WTC11 (cell line): ENCODE measurements around the gene LTN1. TPM values are rescaled to one million over a fixed set of nuclear protein-coding genes. Genes with fewer than 3 reads are reported as not detected.
"Not testable (repeated sequence)": the region's sequence is repeated elsewhere in the genome, so short reads cannot be mapped to it uniquely, and the experiment has no call there.

Experiments used
- ATAC-seq: fragments of 200-7000 bp; cut with Tn5 transposase; 2 replicates; pipeline ENCODE4 v1.10.0; 2021; ENCODE audit warnings: mild to moderate bottlenecking, moderate library complexity
- CTCF ChIA-PET: fragments of 300-600 bp; sonication (Branson Sonifier 250); formaldehyde crosslinking; loops from one replicate; lab custom pipeline; 2021; ENCODE audit warnings: antibody characterized with exemption; lab: Charles Lee
- POLR2A ChIA-PET: fragments of 350-600 bp; sonication (Branson Sonifier 250); formaldehyde crosslinking; loops from one replicate; lab custom pipeline; 2021; ENCODE audit warnings: antibody characterized with exemption; lab: Charles Lee
- DNase-seq: peaks from one replicate; pipeline ENCODE4 v3.0.0; 2021; ENCODE audit warnings: low spot score
- H3K27ac Mint-ChIP-seq: 2 replicates; pipeline ENCODE4 v1.8.0; 2021; ENCODE audit warnings: mixed read lengths
- H3K27me3 Mint-ChIP-seq: 2 replicates; pipeline ENCODE4 v1.8.0; 2021; ENCODE audit warnings: low read depth, mild to moderate bottlenecking, moderate library complexity, mixed read lengths
- H3K36me3 Mint-ChIP-seq: 2 replicates; pipeline ENCODE4 v1.8.0; 2021; ENCODE audit warnings: mixed read lengths
- H3K4me1 Mint-ChIP-seq: 2 replicates; pipeline ENCODE4 v1.8.0; 2022; ENCODE audit warnings: mixed read lengths
- H3K4me3 Mint-ChIP-seq: 2 replicates; pipeline ENCODE4 v1.8.0; 2021; ENCODE audit warnings: mild to moderate bottlenecking, moderate library complexity, mixed read lengths
- H3K9me3 Mint-ChIP-seq: 2 replicates; pipeline ENCODE4 v1.8.0; 2021; ENCODE audit warnings: mixed read lengths
- EMX1 ChIP-seq: fragments of 250-450 bp; sonication (Bioruptor Pico); IDR thresholded peaks from 2 replicates; pipeline ENCODE4 v1.8.0; 2021; ENCODE audit warnings: mild to moderate bottlenecking
- ESRRA ChIP-seq: sonication (generic); formaldehyde crosslinking; IDR thresholded peaks from 2 replicates; pipeline ENCODE4 v1.8.1; 2022; ENCODE audit warnings: mild to moderate bottlenecking, missing genetic modification reagents, borderline replicate concordance
- FOXJ3 ChIP-seq: sonication (generic); formaldehyde crosslinking; IDR thresholded peaks from 2 replicates; pipeline ENCODE4 v1.9.0; 2021; ENCODE audit warnings: missing genetic modification reagents, mild to moderate bottlenecking, borderline replicate concordance
- GABPB1 ChIP-seq: sonication (generic); formaldehyde crosslinking; IDR thresholded peaks from 2 replicates; pipeline ENCODE4 v1.8.1; 2023; ENCODE audit warnings: mild to moderate bottlenecking, missing genetic modification reagents
- GRHL2 ChIP-seq: fragments of 250-450 bp; sonication (Bioruptor Pico); IDR thresholded peaks from 2 replicates; pipeline ENCODE4 v1.8.0; 2022; ENCODE audit warnings: mild to moderate bottlenecking, moderate library complexity; ENCODE audit not compliant: insufficient replicate concordance, severe bottlenecking
- MLX ChIP-seq: sonication (generic); formaldehyde crosslinking; IDR thresholded peaks from 2 replicates; pipeline ENCODE4 v1.8.1; 2023; ENCODE audit warnings: mild to moderate bottlenecking, missing genetic modification reagents, moderate library complexity
- TCF7 ChIP-seq: sonication (generic); formaldehyde crosslinking; IDR thresholded peaks from 2 replicates; pipeline ENCODE4 v1.8.0; 2022; ENCODE audit warnings: mild to moderate bottlenecking, low read depth, missing genetic modification reagents, moderate library complexity
- USF1 ChIP-seq: sonication (generic); formaldehyde crosslinking; IDR thresholded peaks from 2 replicates; pipeline ENCODE4 v1.8.0; 2022; ENCODE audit warnings: mild to moderate bottlenecking, missing genetic modification reagents
- ZBTB43 ChIP-seq: sonication (generic); formaldehyde crosslinking; IDR thresholded peaks from 2 replicates; pipeline ENCODE4 v1.8.1; 2023; ENCODE audit warnings: mild to moderate bottlenecking, missing genetic modification reagents
- ZNF138 ChIP-seq: sonication (generic); formaldehyde crosslinking; conservative IDR thresholded peaks from 2 replicates; pipeline ENCODE4 v1.8.1; 2022; ENCODE audit warnings: mild to moderate bottlenecking, moderate library complexity, missing genetic modification reagents
- ZNF263 ChIP-seq: sonication (generic); formaldehyde crosslinking; IDR thresholded peaks from 2 replicates; pipeline ENCODE4 v1.8.1; 2022; ENCODE audit warnings: low read depth, mild to moderate bottlenecking, moderate library complexity, missing genetic modification reagents
- ZNF317 ChIP-seq: sonication (generic); formaldehyde crosslinking; IDR thresholded peaks from 2 replicates; pipeline ENCODE4 v1.8.1; 2023; ENCODE audit warnings: low read depth, mild to moderate bottlenecking, moderate library complexity, missing genetic modification reagents, borderline replicate concordance
- total RNA-seq: library from RNA; stranded (reverse); gene quantifications from 3 replicates; pipeline ENCODE4 v1.2.3, GENCODE V29; 2021
- TF ChIP-seq, protein P1 (sequence below): fragments of 250-450 bp; sonication (Bioruptor Pico); conservative IDR thresholded peaks from 2 replicates; pipeline ENCODE4 v1.9.0; 2021; ENCODE audit warnings: mild to moderate bottlenecking
- TF ChIP-seq, protein P2 (sequence below): fragments of 250-450 bp; sonication (Bioruptor Pico); IDR thresholded peaks from 2 replicates; pipeline ENCODE4 v1.8.0; 2021; ENCODE audit warnings: mild to moderate bottlenecking
- TF ChIP-seq, protein P3 (sequence below): fragments of 250-450 bp; sonication (Bioruptor Pico); IDR thresholded peaks from 2 replicates; pipeline ENCODE4 v1.9.0; 2021; ENCODE audit warnings: moderate library complexity, mild to moderate bottlenecking, inconsistent platforms, borderline replicate concordance
- TF ChIP-seq, protein P4 (sequence below): sonication (generic); formaldehyde crosslinking; IDR thresholded peaks from 2 replicates; pipeline ENCODE4 v1.8.1; 2022; ENCODE audit warnings: missing genetic modification reagents, borderline replicate concordance
- TF ChIP-seq, protein P5 (sequence below): sonication (generic); formaldehyde crosslinking; IDR thresholded peaks from 2 replicates; pipeline ENCODE4 v1.8.1; 2022; ENCODE audit warnings: low read depth, missing genetic modification reagents, borderline replicate concordance

LTN1 gene
- total RNA-seq, 1 experiment from 2014 or later, result 23.0 TPM

- no peak for TF ChIP-seq ZBTB43 (CRISPR knock-in tag)
These were observed 25.1 kb upstream of the LTN1 start (continued) for GRCh38 chr21:29017639-29018237.

DNA sequence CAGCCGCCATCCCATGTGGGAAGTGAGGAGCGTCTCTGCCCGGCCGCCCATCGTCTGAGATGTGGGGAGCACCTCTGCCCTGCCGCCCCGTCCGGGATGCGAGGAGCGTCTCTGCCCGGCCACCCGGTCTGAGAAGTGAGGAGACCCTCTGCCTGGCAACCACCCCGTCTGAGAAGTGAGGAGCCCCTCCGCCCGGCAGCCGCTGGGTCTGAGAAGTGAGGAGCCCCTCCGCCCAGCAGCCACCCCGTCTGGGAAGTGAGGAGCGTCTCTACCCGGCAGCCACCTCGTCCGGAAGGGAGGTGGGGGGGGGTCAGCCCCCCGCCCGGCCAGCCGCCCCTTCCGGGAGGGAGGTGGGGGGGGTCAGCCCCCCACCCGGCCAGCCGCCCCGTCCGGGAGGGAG, 18.6 kb upstream of the LTN1 start:
- DNase-seq, H3K27ac Mint-ChIP-seq, POLR2A ChIA-PET, H3K9me3 Mint-ChIP-seq, H3K4me3 Mint-ChIP-seq, CTCF ChIA-PET, H3K27me3 Mint-ChIP-seq, ATAC-seq, H3K4me1 Mint-ChIP-seq: not testable (repeated sequence)
- peaks cover 16% of the 10 kb centered on the region for H3K36me3 Mint-ChIP-seq

DNA sequence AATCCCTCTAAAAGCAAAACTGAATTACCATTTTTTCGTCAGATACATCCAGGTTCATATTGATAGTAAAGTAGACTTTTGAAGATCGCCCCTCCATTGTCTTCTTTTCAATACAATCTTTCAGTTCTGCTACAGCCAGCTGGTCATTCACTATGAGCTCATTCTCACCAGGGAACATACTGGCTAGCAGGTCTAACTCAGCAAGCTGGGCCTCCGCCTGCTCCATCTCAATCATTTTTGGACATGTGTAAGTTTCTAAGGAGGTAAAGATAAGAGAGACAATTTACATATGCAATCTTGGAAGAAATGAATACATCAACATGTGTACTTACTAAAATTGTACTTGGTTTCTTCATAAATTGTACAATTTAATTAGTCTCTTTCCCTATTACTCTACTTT, 15.7 kb upstream of the LTN1 start:
- peaks cover 16% of the 10 kb centered on the region for H3K36me3 Mint-ChIP-seq
- ATAC-seq, result no peak
- CTCF ChIA-PET, result no interaction called here
- no peak overlapping the region for H3K4me3 Mint-ChIP-seq
- H3K4me1 Mint-ChIP-seq, result no peaks in the 10 kb centered on the region
- POLR2A ChIA-PET, result no interaction called here
- no peak for TF ChIP-seq GRHL2 (CRISPR knock-in tag)
- TF ChIP-seq, protein P1, sequence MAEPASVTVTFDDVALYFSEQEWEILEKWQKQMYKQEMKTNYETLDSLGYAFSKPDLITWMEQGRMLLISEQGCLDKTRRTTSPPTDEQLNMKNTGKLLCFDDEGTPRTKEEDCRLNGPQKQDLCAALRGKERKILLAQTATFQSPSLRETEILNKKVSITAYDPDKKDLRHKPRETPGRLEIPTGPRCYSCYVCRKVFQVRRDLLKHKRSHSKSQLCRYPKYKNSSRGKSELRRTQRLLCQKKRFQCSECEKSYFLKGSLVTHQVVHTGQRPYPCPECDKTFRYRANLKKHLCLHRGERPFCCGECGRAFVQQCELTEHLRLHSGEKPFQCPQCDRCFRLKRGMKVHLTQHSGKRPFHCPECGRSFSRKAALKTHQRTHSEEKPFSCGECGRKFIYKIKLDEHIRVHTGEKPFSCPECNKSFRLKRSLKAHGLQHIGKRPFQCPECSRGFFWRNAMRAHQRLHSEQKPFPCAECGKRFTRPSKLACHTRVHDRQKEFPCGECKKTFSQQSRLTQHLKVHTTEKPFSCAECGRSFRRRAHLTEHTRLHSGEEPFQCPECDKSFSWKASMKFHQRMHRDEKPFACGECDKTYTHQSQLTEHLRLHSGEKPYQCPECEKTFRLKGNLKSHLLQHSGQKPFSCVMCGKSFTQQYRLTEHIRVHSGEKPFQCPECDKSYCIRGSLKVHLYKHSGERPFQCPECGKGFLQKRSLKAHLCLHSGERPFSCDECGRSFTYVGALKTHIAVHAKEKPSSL (CRISPR knock-in tag), result no peak
- TF ChIP-seq, protein P2, sequence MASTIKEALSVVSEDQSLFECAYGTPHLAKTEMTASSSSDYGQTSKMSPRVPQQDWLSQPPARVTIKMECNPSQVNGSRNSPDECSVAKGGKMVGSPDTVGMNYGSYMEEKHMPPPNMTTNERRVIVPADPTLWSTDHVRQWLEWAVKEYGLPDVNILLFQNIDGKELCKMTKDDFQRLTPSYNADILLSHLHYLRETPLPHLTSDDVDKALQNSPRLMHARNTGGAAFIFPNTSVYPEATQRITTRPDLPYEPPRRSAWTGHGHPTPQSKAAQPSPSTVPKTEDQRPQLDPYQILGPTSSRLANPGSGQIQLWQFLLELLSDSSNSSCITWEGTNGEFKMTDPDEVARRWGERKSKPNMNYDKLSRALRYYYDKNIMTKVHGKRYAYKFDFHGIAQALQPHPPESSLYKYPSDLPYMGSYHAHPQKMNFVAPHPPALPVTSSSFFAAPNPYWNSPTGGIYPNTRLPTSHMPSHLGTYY, result no peak
- TF ChIP-seq, protein P3, sequence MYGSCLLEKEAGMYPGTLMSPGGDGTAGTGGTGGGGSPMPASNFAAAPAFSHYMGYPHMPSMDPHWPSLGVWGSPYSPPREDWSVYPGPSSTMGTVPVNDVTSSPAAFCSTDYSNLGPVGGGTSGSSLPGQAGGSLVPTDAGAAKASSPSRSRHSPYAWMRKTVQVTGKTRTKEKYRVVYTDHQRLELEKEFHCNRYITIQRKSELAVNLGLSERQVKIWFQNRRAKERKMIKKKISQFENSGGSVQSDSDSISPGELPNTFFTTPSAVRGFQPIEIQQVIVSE, result no peak
- H3K9me3 Mint-ChIP-seq, result peaks cover 10% of the 10 kb centered on the region
- no peak overlapping the region for H3K27ac Mint-ChIP-seq
- no peak for DNase-seq
- no peaks in the 10 kb centered on the region for H3K27me3 Mint-ChIP-seq

- H3K27ac Mint-ChIP-seq, result no peak overlapping the region
- ATAC-seq (no peak), DNase-seq (no peak)
- no peaks in the 10 kb centered on the region; the same call in 1 of the 2 replicates for H3K4me1 Mint-ChIP-seq
- ChIA-PET POLR2A (no interaction called here), CTCF (no interaction called here)
- H3K36me3 Mint-ChIP-seq, result peaks cover 11% of the 10 kb centered on the region
- no peak overlapping the region for H3K4me3 Mint-ChIP-seq
- H3K27me3 Mint-ChIP-seq, result no peaks in the 10 kb centered on the region
- H3K9me3 Mint-ChIP-seq, result peaks cover 5% of the 10 kb centered on the region
- TF ChIP-seq GABPB1 (CRISPR knock-in tag) (no peak), ZNF317 (CRISPR knock-in tag) (no peak), FOXJ3 (CRISPR knock-in tag) (no peak), MLX (CRISPR knock-in tag) (no peak), TCF7 (no peak), USF1 (CRISPR knock-in tag) (no peak), EMX1 (no peak), ZNF263 (no peak), ZNF138 (no peak), ESRRA (CRISPR knock-in tag) (no peak)
- TF ChIP-seq, protein P4, sequence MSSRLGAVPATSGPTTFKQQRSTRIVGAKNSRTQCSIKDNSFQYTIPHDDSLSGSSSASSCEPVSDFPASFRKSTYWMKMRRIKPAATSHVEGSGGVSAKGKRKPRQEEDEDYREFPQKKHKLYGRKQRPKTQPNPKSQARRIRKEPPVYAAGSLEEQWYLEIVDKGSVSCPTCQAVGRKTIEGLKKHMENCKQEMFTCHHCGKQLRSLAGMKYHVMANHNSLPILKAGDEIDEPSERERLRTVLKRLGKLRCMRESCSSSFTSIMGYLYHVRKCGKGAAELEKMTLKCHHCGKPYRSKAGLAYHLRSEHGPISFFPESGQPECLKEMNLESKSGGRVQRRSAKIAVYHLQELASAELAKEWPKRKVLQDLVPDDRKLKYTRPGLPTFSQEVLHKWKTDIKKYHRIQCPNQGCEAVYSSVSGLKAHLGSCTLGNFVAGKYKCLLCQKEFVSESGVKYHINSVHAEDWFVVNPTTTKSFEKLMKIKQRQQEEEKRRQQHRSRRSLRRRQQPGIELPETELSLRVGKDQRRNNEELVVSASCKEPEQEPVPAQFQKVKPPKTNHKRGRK (CRISPR knock-in tag), result no peak
- TF ChIP-seq, protein P5, sequence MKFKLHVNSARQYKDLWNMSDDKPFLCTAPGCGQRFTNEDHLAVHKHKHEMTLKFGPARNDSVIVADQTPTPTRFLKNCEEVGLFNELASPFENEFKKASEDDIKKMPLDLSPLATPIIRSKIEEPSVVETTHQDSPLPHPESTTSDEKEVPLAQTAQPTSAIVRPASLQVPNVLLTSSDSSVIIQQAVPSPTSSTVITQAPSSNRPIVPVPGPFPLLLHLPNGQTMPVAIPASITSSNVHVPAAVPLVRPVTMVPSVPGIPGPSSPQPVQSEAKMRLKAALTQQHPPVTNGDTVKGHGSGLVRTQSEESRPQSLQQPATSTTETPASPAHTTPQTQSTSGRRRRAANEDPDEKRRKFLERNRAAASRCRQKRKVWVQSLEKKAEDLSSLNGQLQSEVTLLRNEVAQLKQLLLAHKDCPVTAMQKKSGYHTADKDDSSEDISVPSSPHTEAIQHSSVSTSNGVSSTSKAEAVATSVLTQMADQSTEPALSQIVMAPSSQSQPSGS (CRISPR knock-in tag), result no peak
- TF ChIP-seq, protein P3, result no peak
These were observed 15.1 kb upstream of the LTN1 start for GRCh38 chr21:29007810-29008209.
